GM18498 (cell line): ENCODE results near the gene HMGB2.

Experiments
- ATAC-seq: cut with Tn5 transposase; IDR thresholded peaks from one replicate; pipeline ENCODE4 v1.9.1; 2021; ENCODE audit warnings: mild to moderate bottlenecking, moderate library complexity; ENCODE audit not compliant: unreplicated experiment

HMGB2 gene

DNA sequence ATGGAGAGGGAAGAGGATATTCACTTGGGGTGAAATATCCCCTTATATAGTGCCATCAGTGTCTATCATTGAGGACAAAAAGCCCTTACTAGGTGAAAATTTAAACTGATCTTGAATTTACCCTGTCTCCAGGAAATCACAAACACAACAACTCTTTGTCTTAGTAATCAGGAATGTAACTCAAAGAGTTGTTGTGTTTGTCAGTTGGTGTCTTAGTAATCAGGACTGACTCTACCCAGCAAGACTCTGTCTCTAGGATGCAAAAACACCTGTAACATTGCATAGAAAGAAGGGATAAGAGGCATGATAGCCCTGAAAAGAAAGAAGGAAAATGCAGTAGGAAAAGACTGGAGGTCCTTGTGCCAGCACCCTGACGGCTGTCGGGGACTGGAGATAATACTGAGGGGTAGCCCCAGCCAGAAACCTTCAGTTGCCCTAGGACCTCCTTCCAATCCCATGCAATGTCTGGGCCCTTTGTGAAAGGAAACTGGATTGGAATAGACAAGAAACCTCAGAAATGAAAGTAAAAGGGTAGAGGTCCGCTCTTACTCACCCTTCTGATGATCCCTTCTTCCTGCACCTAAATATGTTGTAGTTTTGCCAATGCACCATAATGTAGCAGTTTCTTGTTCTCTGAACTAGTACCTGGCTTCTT is 45.3 kb downstream of the HMGB2 start:
- peak; percentile 68 for ATAC-seq

DNA sequence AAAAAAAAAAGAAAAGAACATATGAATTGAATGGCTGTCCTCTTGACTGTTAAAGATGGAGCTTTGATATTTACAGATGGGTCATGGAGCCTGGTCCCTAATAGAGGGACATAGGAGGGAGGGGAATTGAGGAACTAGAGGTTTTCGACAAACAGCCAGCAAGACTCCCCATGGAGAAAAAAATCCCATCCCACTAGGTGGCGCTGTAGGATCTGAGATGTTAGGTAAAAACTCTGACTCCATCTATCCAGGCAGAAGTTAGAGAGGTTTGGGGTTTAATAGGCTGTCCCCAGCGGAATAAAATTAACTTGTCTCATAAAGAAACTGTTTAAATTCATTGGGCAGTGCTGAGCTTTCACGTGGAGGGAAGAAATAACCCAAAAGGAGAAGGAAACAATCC is 45.9 kb downstream of the HMGB2 start:
- ATAC-seq: peak; percentile 65

DNA sequence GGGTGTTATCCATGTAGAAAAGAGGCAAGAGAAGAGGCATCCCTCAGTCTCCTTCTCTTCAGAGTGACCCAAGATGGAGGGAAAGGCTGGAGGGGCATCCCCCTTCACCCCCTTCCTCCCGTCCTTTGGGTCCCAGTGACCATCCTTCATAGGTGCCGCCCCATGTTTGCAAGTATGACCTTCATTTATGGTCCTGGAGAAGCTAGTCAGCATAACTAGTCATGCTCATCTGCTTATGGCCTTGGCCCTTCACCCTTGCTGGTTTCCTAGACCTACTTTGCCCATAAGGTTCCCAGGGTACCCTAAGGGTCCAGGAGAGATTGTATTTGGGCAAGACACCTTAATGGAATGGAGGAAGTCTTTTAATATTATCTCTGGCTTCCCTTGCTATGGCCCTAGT is 46.7 kb downstream of the HMGB2 start:
- ATAC-seq: no peak

DNA sequence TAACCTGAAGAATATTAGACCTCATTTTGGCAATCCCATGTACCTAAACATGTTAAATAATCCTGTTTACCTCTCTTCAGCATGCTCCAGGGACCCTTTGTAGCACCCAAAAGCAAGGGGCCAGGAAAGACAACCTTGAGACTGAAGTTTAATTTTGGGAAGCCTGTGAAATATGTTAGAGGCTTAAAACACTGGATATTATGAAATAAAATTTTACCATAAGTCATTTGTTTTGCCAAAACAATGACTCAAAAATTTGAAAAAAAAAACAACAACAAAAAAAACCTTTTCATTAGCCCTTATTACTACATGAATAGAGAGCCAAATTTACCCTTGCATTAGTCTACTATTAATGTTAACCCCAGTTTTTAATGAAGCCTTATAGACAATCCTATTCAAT is 49.7 kb downstream of the HMGB2 start:
- ATAC-seq: no peak

DNA sequence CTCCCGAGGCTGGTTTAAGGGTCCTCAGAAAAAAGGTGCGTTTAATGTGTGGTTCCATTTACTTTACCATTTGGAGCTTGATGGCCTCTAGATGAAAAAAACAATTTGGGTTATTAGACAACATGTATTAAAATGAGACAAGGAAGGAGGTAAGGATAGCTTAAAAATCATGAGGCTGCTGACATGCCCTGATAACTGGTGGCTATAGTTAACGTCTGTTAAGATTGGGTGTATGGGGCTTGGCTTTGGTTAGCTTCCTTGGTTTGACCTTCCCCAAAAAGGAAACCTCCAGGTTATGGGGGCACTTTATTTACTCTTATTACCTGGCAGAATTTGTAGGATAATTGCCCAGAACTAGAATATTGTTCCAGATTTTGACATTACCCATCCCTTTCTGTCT is 51.5 kb downstream of the HMGB2 start:
- no peak for ATAC-seq

DNA sequence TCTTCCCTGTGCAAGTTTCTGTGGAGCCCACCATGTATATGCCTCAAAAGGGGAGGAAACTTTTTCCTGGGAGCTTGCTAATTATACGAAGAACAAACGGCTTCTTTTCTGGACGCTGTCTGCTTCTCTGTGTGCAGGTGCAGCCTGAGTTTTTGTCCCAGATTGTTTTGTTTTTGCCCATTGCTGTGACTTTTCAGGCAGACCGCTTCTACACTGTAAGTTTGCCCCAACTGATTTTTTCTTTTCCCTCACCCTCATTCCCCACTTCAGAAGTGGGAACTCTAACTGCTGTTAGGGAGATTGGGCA is 51.9 kb downstream of the HMGB2 start:
- ATAC-seq: no peak

DNA sequence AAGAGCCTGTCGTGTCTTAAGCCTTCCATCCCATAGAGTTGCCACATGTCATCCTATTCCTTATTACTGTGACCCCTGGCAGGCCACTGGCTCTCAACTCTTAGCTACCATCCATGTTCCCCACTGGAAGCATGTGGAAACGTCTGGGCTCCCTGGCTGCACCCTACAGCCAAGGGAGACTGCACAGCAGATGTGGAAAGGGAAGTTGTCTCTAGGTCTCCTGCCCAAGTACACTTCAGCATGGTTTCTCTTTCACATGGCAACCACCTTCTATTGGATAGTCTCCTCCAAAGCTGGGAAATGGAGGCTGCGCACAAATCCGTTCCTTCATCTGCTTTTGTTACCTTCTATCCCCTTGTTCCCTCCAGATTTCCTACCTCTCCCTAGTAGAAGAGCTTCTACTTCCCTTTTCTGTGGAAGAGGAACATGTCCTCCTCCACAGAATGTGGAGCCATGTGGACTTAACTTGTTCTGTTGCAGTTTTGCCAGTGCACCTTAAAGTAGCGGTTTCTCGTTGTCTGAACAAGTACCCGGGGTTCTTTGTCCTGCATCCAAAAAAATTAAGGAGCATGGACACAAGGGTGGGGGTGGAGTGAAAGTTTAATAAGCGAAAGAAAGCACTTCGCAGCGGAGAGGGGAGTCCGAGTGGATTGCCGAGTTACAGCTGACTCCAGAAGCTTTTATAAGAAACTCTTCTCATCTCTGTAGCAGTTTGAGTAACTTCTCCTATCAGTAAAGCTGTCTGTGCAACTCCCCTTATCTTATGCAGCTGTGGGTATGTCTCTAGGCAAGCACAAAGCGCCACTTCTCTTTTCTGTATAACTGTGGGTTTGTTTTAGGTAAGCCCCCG is 52.5 kb downstream of the HMGB2 start:
- ATAC-seq: no peak
